Fibroblast of lung (primary cell): ENCODE data around the gene PGA5.

Experiments used
- CTCF ChIP-seq, 2 donors: IDR thresholded peaks in 1 of 2; conservative IDR thresholded peaks in 1 of 2; 1 replicate in 1 of 2; 2 replicates in 1 of 2; pipeline ENCODE4 v1.5.1; 2011 to 2012; ENCODE audit warnings: low read length in 2 of 2, control low read depth in 1 of 2, inconsistent platforms in 1 of 2, low read depth in 1 of 2, mild to moderate bottlenecking in 1 of 2
- EZH2 ChIP-seq: IDR thresholded peaks from 2 replicates; pipeline ENCODE4 v1.5.1; 2012; ENCODE audit warnings: low read length, control low read depth, mild to moderate bottlenecking; ENCODE audit errors: missing control alignments

- TF ChIP-seq CTCF (conservative IDR thresholded peaks at IDR 0.05 in 1 of 2, IDR thresholded peaks at IDR 0.05 in 1 of 2; ENCODE audit: low read depth in 1 of 2, low read length in 2 of 2) (no peak), EZH2 (no peak)
These were observed 42.6 kb upstream of the PGA5 start for GRCh38 chr11:61198361-61198760.
